ENCODE results near the gene FFAR4. TPM values are rescaled to one million over a fixed set of nuclear protein-coding genes. Genes with fewer than 3 reads are reported as not detected.

Gene FFAR4
- total RNA-seq, 4 donors from 2014 or later: not detected

GRCh38 chr10:93579089-93579488 is 12.6 kb downstream of the FFAR4 start:
- Histone ChIP-seq H3K27ac (no peak overlapping the region), H3K4me1 (no peaks in the 10 kb centered on the region), H3K9me3 (peaks cover 0 to 4% (median 0%) of the 10 kb centered on the region in 3 donors), H3K27me3 (peaks cover 25% of the 10 kb centered on the region), H3K4me3 (no peak overlapping the region), H3K36me3 (no peaks in the 10 kb centered on the region)
- WGBS, 2 donors (ENCODE audit: low coverage in 1 of 2): 75 to 83% methylated on average over 7 of the region's 7 CpGs
- TF ChIP-seq POLR2A (IDR thresholded peaks at IDR 0.05) (no peak), EP300 (IDR thresholded peaks at IDR 0.05) (no peak), CTCF (IDR thresholded peaks at IDR 0.05) (no peak), POLR2AphosphoS5 (IDR thresholded peaks at IDR 0.05) (no peak)
- ATAC-seq: no peak

GRCh38 chr10:93579985-93580711 is 13.7 kb downstream of the FFAR4 start:
- no peak for ATAC-seq
- Histone ChIP-seq H3K36me3 (no peaks in the 10 kb centered on the region), H3K4me1 (no peaks in the 10 kb centered on the region), H3K4me3 (no peak overlapping the region), H3K27me3 (peaks cover 25% of the 10 kb centered on the region), H3K27ac (no peak overlapping the region), H3K9me3 (peaks cover 0 to 4% (median 0%) of the 10 kb centered on the region in 3 donors)
- TF ChIP-seq EP300 (IDR thresholded peaks at IDR 0.05) (no peak), POLR2AphosphoS5 (IDR thresholded peaks at IDR 0.05) (no peak)
- 77 to 87% methylated on average over 3 of the region's 3 CpGs for WGBS, 2 donors (ENCODE audit: low coverage in 1 of 2)

- H3K9me3 ChIP-seq: peaks cover 0 to 4% (median 0%) of the 10 kb centered on the region in 3 donors
- peaks cover 25% of the 10 kb centered on the region for H3K27me3 ChIP-seq
- TF ChIP-seq CTCF (IDR thresholded peaks at IDR 0.05) (no peak), POLR2A (IDR thresholded peaks at IDR 0.05) (no peak), EP300 (IDR thresholded peaks at IDR 0.05) (no peak), POLR2AphosphoS5 (IDR thresholded peaks at IDR 0.05) (no peak)
- no peaks in the 10 kb centered on the region for H3K36me3 ChIP-seq
- WGBS, 2 donors (ENCODE audit: low coverage in 1 of 2): 0 to 35% methylated on average over 2 to 5 of the region's 6 CpGs
- ATAC-seq: no peak
- no peak overlapping the region for H3K27ac ChIP-seq
- no peak overlapping the region for H3K4me3 ChIP-seq
- no peaks in the 10 kb centered on the region for H3K4me1 ChIP-seq
Observed at GRCh38 chr10:93580828-93581227, 14.4 kb downstream of the FFAR4 start.

GRCh38 chr10:93584445-93584844 is 18.0 kb downstream of the FFAR4 start:
- no peak for TF ChIP-seq CTCF (IDR thresholded peaks at IDR 0.05)
- no peak for TF ChIP-seq EP300 (IDR thresholded peaks at IDR 0.05)
- TF ChIP-seq POLR2A (IDR thresholded peaks at IDR 0.05): no peak
- no peak for TF ChIP-seq POLR2AphosphoS5 (IDR thresholded peaks at IDR 0.05)

GRCh38 chr10:93589648-93590562 is 23.4 kb downstream of the FFAR4 start:
- WGBS, 2 donors (ENCODE audit: low coverage in 1 of 2): 79 to 90% methylated on average over 13 to 15 of the region's 15 CpGs
- H3K36me3 ChIP-seq: no peaks in the 10 kb centered on the region
- no peaks in the 10 kb centered on the region for H3K27me3 ChIP-seq
- H3K4me3 ChIP-seq: no peak overlapping the region
- no peak overlapping the region for H3K27ac ChIP-seq
- H3K4me1 ChIP-seq: no peaks in the 10 kb centered on the region
- ATAC-seq: no peak
- H3K9me3 ChIP-seq: no peaks in the 10 kb centered on the region
- TF ChIP-seq CTCF (IDR thresholded peaks at IDR 0.05) (no peak), POLR2AphosphoS5 (IDR thresholded peaks at IDR 0.05) (no peak), EP300 (IDR thresholded peaks at IDR 0.05) (no peak), POLR2A (IDR thresholded peaks at IDR 0.05) (no peak)

More at GRCh38 chr10:93584445-93584844, 18.0 kb downstream of the FFAR4 start:
- no peaks in the 10 kb centered on the region for H3K4me1 ChIP-seq
- no peak for ATAC-seq
- peaks cover 0 to 4% (median 0%) of the 10 kb centered on the region in 3 donors for H3K9me3 ChIP-seq
- H3K4me3 ChIP-seq: no peak overlapping the region
- no peak overlapping the region for H3K27ac ChIP-seq
- peaks cover 13% of the 10 kb centered on the region for H3K27me3 ChIP-seq
- 90 to 98% methylated on average over 2 to 5 of the region's 7 CpGs for WGBS, 2 donors (ENCODE audit: low coverage in 1 of 2)
- no peaks in the 10 kb centered on the region for H3K36me3 ChIP-seq
